GM20000 (cell line): ENCODE measurements around the gene FRMD5.

Experiments used
- DNase-seq: peaks from one replicate; pipeline ENCODE4 v3.0.0; 2012; ENCODE audit warnings: low spot score
- CTCF ChIP-seq: IDR thresholded peaks from 2 replicates; pipeline ENCODE4 v1.5.1; 2012; ENCODE audit warnings: mild to moderate bottlenecking, control low read depth; ENCODE audit errors: extremely low read depth, missing control alignments

Gene FRMD5

GRCh38 chr15:43975770-43976169 is 219.3 kb downstream of the FRMD5 start:
- DNase-seq, result no peak
- TF ChIP-seq CTCF, result no peak

- DNase-seq, result no peak
- TF ChIP-seq CTCF, result no peak
These were observed 219.7 kb downstream of the FRMD5 start for GRCh38 chr15:43975326-43975725.

- peak; percentile 16 for DNase-seq
- TF ChIP-seq CTCF, result no peak
These were observed 220.2 kb downstream of the FRMD5 start for GRCh38 chr15:43974852-43975251.

- TF ChIP-seq CTCF, result no peak
- DNase-seq, result no peak
These were observed 225.2 kb downstream of the FRMD5 start for GRCh38 chr15:43969802-43970375.

- DNase-seq, result no peak
- TF ChIP-seq CTCF, result no peak
These were observed 226.5 kb downstream of the FRMD5 start for GRCh38 chr15:43968551-43968950.

- no peak for DNase-seq
These were observed 228.4 kb downstream of the FRMD5 start for GRCh38 chr15:43966646-43967045.

GRCh38 chr15:43958861-43959330 is 236.2 kb downstream of the FRMD5 start:
- TF ChIP-seq CTCF, result no peak
- no peak for DNase-seq

More at GRCh38 chr15:43966646-43967045, 228.4 kb downstream of the FRMD5 start:
- no peak for TF ChIP-seq CTCF
